ENCODE results near the gene UBASH3B. TPM values are rescaled to one million over a fixed set of nuclear protein-coding genes. Genes with fewer than 3 reads are reported as not detected.
A peak's percentile ranks its signal among the peaks of the same experiment; 100 is the strongest.

Gene UBASH3B
- total RNA-seq, 4 donors from 2014 or later = 9.9 to 36.3 (median 24.3) TPM

- DNase-seq (ENCODE audit: low spot score) = no peak
- TF ChIP-seq CTCF (IDR thresholded peaks at IDR 0.05) = no peak
- ATAC-seq (ENCODE audit: low FRiP score) = no peak
Measured at GRCh38 chr11:122649116-122649515, 6.4 kb upstream of the UBASH3B start.

- ATAC-seq (ENCODE audit: low FRiP score) (no peak), DNase-seq (ENCODE audit: low spot score) (no peak)
- TF ChIP-seq CTCF (IDR thresholded peaks at IDR 0.05) = no peak
Measured at GRCh38 chr11:122650619-122651018, 4.9 kb upstream of the UBASH3B start.

DNA sequence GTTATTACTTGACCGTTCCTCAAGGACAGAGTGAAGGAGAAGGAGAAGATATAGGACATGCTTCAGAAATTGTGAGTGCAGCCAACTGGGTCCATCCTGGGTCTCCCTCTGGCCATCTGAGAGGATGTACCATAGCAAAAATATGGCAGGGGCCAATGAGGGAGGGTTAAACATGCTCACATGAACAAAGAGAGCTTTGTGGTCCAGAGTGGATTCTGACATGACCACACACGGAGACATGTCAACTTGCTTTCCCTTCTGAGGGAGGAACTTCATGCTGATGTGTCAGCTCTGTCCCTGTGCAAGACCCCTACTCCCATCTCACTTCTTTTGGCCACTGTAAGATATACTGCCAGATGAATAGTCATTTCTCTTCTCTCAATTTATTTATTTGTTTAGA, 3.0 kb upstream of the UBASH3B start:
- ATAC-seq (ENCODE audit: low FRiP score) (no peak), DNase-seq (ENCODE audit: low spot score) (no peak)
- no peak for TF ChIP-seq CTCF (IDR thresholded peaks at IDR 0.05)

GRCh38 chr11:122653916-122654585, 1.5 kb upstream of the UBASH3B start:
- DNase-seq (ENCODE audit: low spot score) (no peak), ATAC-seq (ENCODE audit: low FRiP score) (no peak)
- no peak for TF ChIP-seq CTCF (IDR thresholded peaks at IDR 0.05)

- DNase-seq (ENCODE audit: low spot score) = no peak
- TF ChIP-seq CTCF (IDR thresholded peaks at IDR 0.05) = no peak
Measured at GRCh38 chr11:122656073-122656630, 630 bp downstream of the UBASH3B start.

GRCh38 chr11:122656631-122657101, 1.1 kb downstream of the UBASH3B start:
- DNase-seq (ENCODE audit: low spot score) (no peak), ATAC-seq (ENCODE audit: low FRiP score) (peak; percentile 11)
- no peak for TF ChIP-seq CTCF (IDR thresholded peaks at IDR 0.05)

More at GRCh38 chr11:122656073-122656630, 630 bp downstream of the UBASH3B start:
- ATAC-seq (ENCODE audit: low FRiP score) = peak; percentile 87

Measured in omental fat pad (tissue), 4 donors.